Measurements from ENCODE around the gene PARD3.
"Not testable (repeated sequence)": the region's sequence is repeated elsewhere in the genome, so short reads cannot be mapped to it uniquely, and the experiment has no call there.

Gene PARD3

GRCh38 chr10:34750795-34751194 lies 64.3 kb downstream of the PARD3 start:
- not testable (repeated sequence) for H3K4me1 Mint-ChIP-seq (ENCODE audit: low read depth in 2 of 2); ATAC-seq (replicated peaks); H3K9me3 Mint-ChIP-seq; H3K36me3 Mint-ChIP-seq (ENCODE audit: insufficient read depth); H3K27ac Mint-ChIP-seq; H3K4me3 Mint-ChIP-seq; DNase-seq
- peaks cover 7 to 12% of the 10 kb centered on the region in 2 donors for H3K27me3 Mint-ChIP-seq

GRCh38 chr10:34748767-34749166 lies 66.3 kb downstream of the PARD3 start:
- H3K4me1 Mint-ChIP-seq (ENCODE audit: low read depth in 2 of 2) = no peaks in the 10 kb centered on the region
- no peak overlapping the region for H3K27ac Mint-ChIP-seq
- no peaks in the 10 kb centered on the region for H3K36me3 Mint-ChIP-seq (ENCODE audit: insufficient read depth)
- DNase-seq (no peak), ATAC-seq (replicated peaks) (no peak)
- peaks cover 7 to 13% of the 10 kb centered on the region in 2 donors for H3K27me3 Mint-ChIP-seq
- H3K4me3 Mint-ChIP-seq = no peak overlapping the region
- no peaks in the 10 kb centered on the region for H3K9me3 Mint-ChIP-seq

- Mint-ChIP-seq H3K9me3 (no peaks in the 10 kb centered on the region), H3K4me1 (ENCODE audit: low read depth in 2 of 2) (no peaks in the 10 kb centered on the region), H3K27me3 (peaks cover 7 to 17% of the 10 kb centered on the region in 2 donors), H3K4me3 (no peak overlapping the region), H3K36me3 (ENCODE audit: insufficient read depth) (no peaks in the 10 kb centered on the region), H3K27ac (no peak overlapping the region)
- DNase-seq (no peak), ATAC-seq (replicated peaks) (no peak)
Observed at GRCh38 chr10:34748357-34748756, 66.7 kb downstream of the PARD3 start.

- no peaks in the 10 kb centered on the region for H3K9me3 Mint-ChIP-seq
- no peak for DNase-seq
- no peak for ATAC-seq (replicated peaks)
- H3K27me3 Mint-ChIP-seq = peaks cover 15 to 33% of the 10 kb centered on the region in 2 donors
- H3K4me3 Mint-ChIP-seq = no peak overlapping the region
- no peaks in the 10 kb centered on the region for H3K36me3 Mint-ChIP-seq (ENCODE audit: insufficient read depth)
- no peak overlapping the region for H3K27ac Mint-ChIP-seq
- no peaks in the 10 kb centered on the region for H3K4me1 Mint-ChIP-seq (ENCODE audit: low read depth in 2 of 2)
Observed at GRCh38 chr10:34746094-34746493, 69.0 kb downstream of the PARD3 start.

- ATAC-seq (replicated peaks) (no peak), DNase-seq (no peak)
- no peaks in the 10 kb centered on the region for H3K36me3 Mint-ChIP-seq (ENCODE audit: insufficient read depth)
- H3K4me1 Mint-ChIP-seq (ENCODE audit: low read depth in 2 of 2) = no peaks in the 10 kb centered on the region
- no peaks in the 10 kb centered on the region for H3K9me3 Mint-ChIP-seq
- H3K4me3 Mint-ChIP-seq = no peak overlapping the region
- H3K27me3 Mint-ChIP-seq = peaks cover 21 to 34% of the 10 kb centered on the region in 2 donors
- no peak overlapping the region for H3K27ac Mint-ChIP-seq
Observed at GRCh38 chr10:34745244-34745643, 69.9 kb downstream of the PARD3 start.

GRCh38 chr10:34744590-34744989 lies 70.5 kb downstream of the PARD3 start:
- Mint-ChIP-seq H3K36me3 (ENCODE audit: insufficient read depth) (no peaks in the 10 kb centered on the region), H3K27me3 (peaks cover 27 to 41% of the 10 kb centered on the region in 2 donors), H3K4me3 (no peak overlapping the region), H3K27ac (no peak overlapping the region), H3K4me1 (ENCODE audit: low read depth in 2 of 2) (no peaks in the 10 kb centered on the region), H3K9me3 (no peaks in the 10 kb centered on the region)
- ATAC-seq (replicated peaks) = no peak
- DNase-seq = no peak

- Mint-ChIP-seq H3K27me3 (peaks cover 27 to 41% of the 10 kb centered on the region in 2 donors), H3K36me3 (ENCODE audit: insufficient read depth) (no peaks in the 10 kb centered on the region), H3K9me3 (no peaks in the 10 kb centered on the region), H3K4me1 (ENCODE audit: low read depth in 2 of 2) (no peaks in the 10 kb centered on the region), H3K4me3 (no peak overlapping the region), H3K27ac (no peak overlapping the region)
- ATAC-seq (replicated peaks) (no peak), DNase-seq (no peak)
Observed at GRCh38 chr10:34743814-34744213, 71.3 kb downstream of the PARD3 start.

- DNase-seq (no peak), ATAC-seq (replicated peaks) (no peak)
- H3K4me3 Mint-ChIP-seq = no peak overlapping the region
- no peaks in the 10 kb centered on the region for H3K36me3 Mint-ChIP-seq (ENCODE audit: insufficient read depth)
- no peaks in the 10 kb centered on the region for H3K4me1 Mint-ChIP-seq (ENCODE audit: low read depth in 2 of 2)
- no peak overlapping the region for H3K27ac Mint-ChIP-seq
- peaks cover 21 to 42% of the 10 kb centered on the region in 2 donors for H3K27me3 Mint-ChIP-seq
- no peaks in the 10 kb centered on the region for H3K9me3 Mint-ChIP-seq
Observed at GRCh38 chr10:34742456-34742855, 72.6 kb downstream of the PARD3 start.

- not testable (repeated sequence) for H3K27ac Mint-ChIP-seq; H3K4me1 Mint-ChIP-seq (ENCODE audit: low read depth in 2 of 2); DNase-seq; ATAC-seq (replicated peaks); H3K4me3 Mint-ChIP-seq; H3K36me3 Mint-ChIP-seq (ENCODE audit: insufficient read depth); H3K9me3 Mint-ChIP-seq
- H3K27me3 Mint-ChIP-seq = peaks cover 21 to 48% of the 10 kb centered on the region in 2 donors
Observed at GRCh38 chr10:34741087-34741486, 74.0 kb downstream of the PARD3 start.

- H3K36me3 Mint-ChIP-seq (ENCODE audit: insufficient read depth) = no peaks in the 10 kb centered on the region
- no peak overlapping the region for H3K27ac Mint-ChIP-seq
- DNase-seq (no peak), ATAC-seq (replicated peaks) (no peak)
- no peaks in the 10 kb centered on the region for H3K9me3 Mint-ChIP-seq
- H3K4me1 Mint-ChIP-seq (ENCODE audit: low read depth in 2 of 2) = no peaks in the 10 kb centered on the region
- H3K27me3 Mint-ChIP-seq = peaks cover 21 to 48% of the 10 kb centered on the region in 2 donors
- H3K4me3 Mint-ChIP-seq = no peak overlapping the region
Observed at GRCh38 chr10:34740321-34740720, 74.8 kb downstream of the PARD3 start.

- Mint-ChIP-seq H3K4me3 (no peak overlapping the region), H3K4me1 (ENCODE audit: low read depth in 2 of 2) (no peaks in the 10 kb centered on the region), H3K27me3 (peaks cover 21 to 48% of the 10 kb centered on the region in 2 donors), H3K36me3 (ENCODE audit: insufficient read depth) (no peaks in the 10 kb centered on the region), H3K27ac (no peak overlapping the region), H3K9me3 (no peaks in the 10 kb centered on the region)
- DNase-seq = no peak
- ATAC-seq (replicated peaks) = no peak
Observed at GRCh38 chr10:34739915-34740314, 75.2 kb downstream of the PARD3 start.

GRCh38 chr10:34737772-34738169 lies 77.3 kb downstream of the PARD3 start:
- Mint-ChIP-seq H3K27me3 (peaks cover 21 to 37% of the 10 kb centered on the region in 2 donors), H3K4me3 (no peak overlapping the region), H3K9me3 (no peaks in the 10 kb centered on the region), H3K36me3 (ENCODE audit: insufficient read depth) (no peaks in the 10 kb centered on the region), H3K27ac (no peak overlapping the region), H3K4me1 (ENCODE audit: low read depth in 2 of 2) (no peaks in the 10 kb centered on the region)
- ATAC-seq (replicated peaks) (no peak), DNase-seq (no peak)

- H3K4me1 Mint-ChIP-seq (ENCODE audit: low read depth in 2 of 2) = no peaks in the 10 kb centered on the region
- H3K36me3 Mint-ChIP-seq (ENCODE audit: insufficient read depth) = no peaks in the 10 kb centered on the region
- no peak overlapping the region for H3K4me3 Mint-ChIP-seq
- DNase-seq (no peak), ATAC-seq (replicated peaks) (no peak)
- H3K27ac Mint-ChIP-seq = no peak overlapping the region
- H3K27me3 Mint-ChIP-seq = peaks cover 17 to 31% of the 10 kb centered on the region in 2 donors
- H3K9me3 Mint-ChIP-seq = no peaks in the 10 kb centered on the region
Observed at GRCh38 chr10:34736976-34737771, 77.9 kb downstream of the PARD3 start.

GRCh38 chr10:34734918-34735317 lies 80.2 kb downstream of the PARD3 start:
- DNase-seq (no peak), ATAC-seq (replicated peaks) (no peak)
- Mint-ChIP-seq H3K9me3 (no peaks in the 10 kb centered on the region), H3K4me1 (ENCODE audit: low read depth in 2 of 2) (no peaks in the 10 kb centered on the region), H3K27me3 (peaks cover 4 to 23% of the 10 kb centered on the region in 2 donors), H3K4me3 (no peak overlapping the region), H3K36me3 (ENCODE audit: insufficient read depth) (no peaks in the 10 kb centered on the region), H3K27ac (no peak overlapping the region)

Data from effector memory CD8-positive, alpha-beta T cell (primary cell).